ENCODE results near the gene NTNG2.

Gene NTNG2

GRCh38 chr9:132187121-132187620 lies 25.3 kb downstream of the NTNG2 start:
- H3K4me3 ChIP-seq (replicated peaks; ENCODE audit: low read depth, low read length): no peak overlapping the region
- no peak for DNase-seq (ENCODE audit: extremely low read depth, low read depth)

GRCh38 chr9:132190966-132191365 lies 29.1 kb downstream of the NTNG2 start:
- no peak overlapping the region for H3K4me3 ChIP-seq (replicated peaks; ENCODE audit: low read depth, low read length)
- no peak for DNase-seq (ENCODE audit: extremely low read depth, low read depth)
- TF ChIP-seq CTCF (IDR thresholded peaks at IDR 0.05; ENCODE audit: low read depth, low read length, missing control alignments): no peak

More at GRCh38 chr9:132187121-132187620, 25.3 kb downstream of the NTNG2 start:
- no peak for TF ChIP-seq CTCF (IDR thresholded peaks at IDR 0.05; ENCODE audit: low read depth, low read length, missing control alignments)

DNA sequence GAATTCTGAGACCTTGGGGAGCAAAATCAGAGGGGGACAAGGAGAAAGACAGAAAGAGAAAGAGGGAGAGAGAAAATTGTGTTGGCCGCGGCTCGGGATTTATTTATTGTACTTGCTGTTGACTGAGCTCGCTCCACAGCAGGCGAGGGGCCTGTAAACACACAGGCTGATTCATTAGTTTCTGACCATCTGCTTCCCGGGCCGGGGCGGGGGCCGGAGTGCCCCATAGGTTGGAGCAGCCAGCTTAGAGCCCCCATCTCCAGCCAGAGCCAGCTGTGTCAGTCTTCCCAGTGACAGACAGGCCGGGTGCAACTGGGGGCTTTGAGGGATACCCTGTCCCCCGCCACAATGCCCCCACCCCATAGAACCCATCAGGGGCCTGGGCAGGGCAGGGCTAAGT lies 30.9 kb downstream of the NTNG2 start:
- TF ChIP-seq CTCF (IDR thresholded peaks at IDR 0.05; ENCODE audit: low read depth, low read length, missing control alignments): no peak
- H3K4me3 ChIP-seq (replicated peaks; ENCODE audit: low read depth, low read length): no peak overlapping the region
- DNase-seq (ENCODE audit: extremely low read depth, low read depth): no peak

GRCh38 chr9:132193227-132194124 lies 31.6 kb downstream of the NTNG2 start:
- no peak for TF ChIP-seq CTCF (IDR thresholded peaks at IDR 0.05; ENCODE audit: low read depth, low read length, missing control alignments)
- no peak overlapping the region for H3K4me3 ChIP-seq (replicated peaks; ENCODE audit: low read depth, low read length)

GRCh38 chr9:132194508-132194907 lies 32.6 kb downstream of the NTNG2 start:
- no peak overlapping the region for H3K4me3 ChIP-seq (replicated peaks; ENCODE audit: low read depth, low read length)
- no peak for TF ChIP-seq CTCF (IDR thresholded peaks at IDR 0.05; ENCODE audit: low read depth, low read length, missing control alignments)
- no peak for DNase-seq (ENCODE audit: extremely low read depth, low read depth)

More at GRCh38 chr9:132193227-132194124, 31.6 kb downstream of the NTNG2 start:
- DNase-seq (ENCODE audit: extremely low read depth, low read depth): no peak

- no peak for DNase-seq (ENCODE audit: extremely low read depth, low read depth)
- TF ChIP-seq CTCF (IDR thresholded peaks at IDR 0.05; ENCODE audit: low read depth, low read length, missing control alignments): no peak
- no peak overlapping the region for H3K4me3 ChIP-seq (replicated peaks; ENCODE audit: low read depth, low read length)
Measured at GRCh38 chr9:132197315-132197714, 35.5 kb downstream of the NTNG2 start.
